Lung microvascular endothelial cell (primary cell): Measurements from ENCODE around the gene TMPRSS3. TPM values are rescaled to one million over a fixed set of nuclear protein-coding genes. Genes with fewer than 3 reads are reported as not detected.
"Not testable (repeated sequence)": the region's sequence is repeated elsewhere in the genome, so short reads cannot be mapped to it uniquely, and the experiment has no call there.

Experiments used
- DNase-seq, 2 donors: peaks; one replicate each; pipeline versions ENCODE4 v3.0.0 to v3.0.0-alpha.2; 2010; ENCODE audit warnings: low read depth in 2 of 2
- total RNA-seq: library from RNA; depleted of rRNA; stranded (reverse); fragments of >200 nt; gene quantifications from 2 replicates; pipeline ENCODE4 v1.2.1, GENCODE V29; 2014

The TMPRSS3 gene
- total RNA-seq, 1 donor from 2014 or later: not detected

DNA sequence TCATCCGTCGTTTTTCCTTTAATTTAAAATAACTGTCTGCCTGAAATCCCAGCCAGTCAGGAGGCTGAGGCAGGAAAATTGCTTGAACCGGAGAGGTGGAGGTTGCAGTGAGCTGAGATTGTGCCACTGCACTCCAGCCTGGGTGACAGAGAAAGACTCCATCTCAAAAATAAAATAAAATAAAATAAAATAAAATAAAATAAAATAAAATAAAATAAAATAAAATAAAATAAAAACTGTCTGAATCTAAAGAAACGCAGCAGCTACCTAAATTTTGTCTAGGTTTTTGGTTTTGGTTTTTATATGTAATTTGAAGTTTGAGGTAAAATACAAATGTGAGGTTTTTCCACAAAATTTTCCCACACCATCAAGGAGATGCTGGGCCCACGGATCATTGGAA, 12.9 kb upstream of the TMPRSS3 start:
- DNase-seq: not testable (repeated sequence)

DNA sequence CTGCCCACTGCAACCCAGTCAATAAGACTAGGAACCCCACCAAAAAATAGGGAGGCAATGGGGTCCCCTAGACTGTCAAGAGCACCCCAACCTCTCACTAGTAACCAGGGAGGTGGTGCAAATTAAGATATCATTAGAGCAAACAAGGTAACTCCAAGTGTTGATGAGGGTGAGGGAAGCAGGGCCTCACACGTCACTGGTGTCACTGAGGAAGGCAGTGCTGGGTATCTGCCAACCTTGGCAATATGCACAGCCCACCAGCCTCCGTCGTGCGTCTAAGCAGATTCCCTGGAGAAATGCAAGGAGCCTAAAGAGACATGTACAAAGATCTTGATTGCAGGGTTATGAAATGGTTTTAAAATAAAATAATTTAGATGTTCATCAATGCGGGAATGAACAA, 11.6 kb upstream of the TMPRSS3 start:
- DNase-seq: no peak

DNA sequence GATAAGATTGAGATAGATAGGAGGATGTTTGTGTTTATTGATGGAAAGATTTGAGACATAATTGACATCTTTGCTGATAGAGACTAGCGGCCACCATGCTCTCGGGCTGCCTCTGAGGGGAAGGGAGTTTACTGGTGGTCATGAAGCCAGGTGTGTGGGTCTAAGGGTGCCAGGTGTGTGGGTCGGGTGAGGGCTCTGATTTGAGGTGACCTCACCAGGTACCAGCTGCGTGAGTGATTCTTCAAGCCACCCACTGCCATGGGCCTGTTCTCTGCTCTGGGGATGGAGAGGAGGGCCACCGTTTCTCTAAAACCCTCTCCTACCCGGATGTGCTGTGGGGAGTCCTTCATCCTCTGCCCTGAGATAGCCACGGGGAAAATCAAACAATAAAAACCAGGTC, 11.0 kb upstream of the TMPRSS3 start:
- DNase-seq: no peak

DNA sequence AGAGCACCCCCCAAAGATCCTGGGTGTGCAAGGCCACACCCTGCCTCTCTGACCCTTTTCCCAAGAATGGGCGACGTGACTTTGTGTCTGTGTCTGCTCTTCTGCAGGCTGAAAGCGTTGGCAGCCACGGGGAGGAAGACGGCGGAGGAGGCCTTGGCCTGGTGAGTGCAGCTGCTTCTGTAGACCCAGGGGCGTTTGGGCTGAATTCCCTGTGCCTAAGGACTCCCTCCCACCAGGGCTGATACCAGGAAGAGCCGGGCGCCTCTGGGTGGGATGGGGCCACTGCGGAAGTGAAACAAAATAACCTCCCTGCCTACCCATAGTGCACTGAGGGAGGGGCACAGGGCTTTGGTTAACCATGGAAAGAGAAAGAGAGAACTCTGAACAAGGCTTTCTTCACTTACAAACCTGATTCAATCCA, 10.4 kb upstream of the TMPRSS3 start:
- DNase-seq: no peak

DNA sequence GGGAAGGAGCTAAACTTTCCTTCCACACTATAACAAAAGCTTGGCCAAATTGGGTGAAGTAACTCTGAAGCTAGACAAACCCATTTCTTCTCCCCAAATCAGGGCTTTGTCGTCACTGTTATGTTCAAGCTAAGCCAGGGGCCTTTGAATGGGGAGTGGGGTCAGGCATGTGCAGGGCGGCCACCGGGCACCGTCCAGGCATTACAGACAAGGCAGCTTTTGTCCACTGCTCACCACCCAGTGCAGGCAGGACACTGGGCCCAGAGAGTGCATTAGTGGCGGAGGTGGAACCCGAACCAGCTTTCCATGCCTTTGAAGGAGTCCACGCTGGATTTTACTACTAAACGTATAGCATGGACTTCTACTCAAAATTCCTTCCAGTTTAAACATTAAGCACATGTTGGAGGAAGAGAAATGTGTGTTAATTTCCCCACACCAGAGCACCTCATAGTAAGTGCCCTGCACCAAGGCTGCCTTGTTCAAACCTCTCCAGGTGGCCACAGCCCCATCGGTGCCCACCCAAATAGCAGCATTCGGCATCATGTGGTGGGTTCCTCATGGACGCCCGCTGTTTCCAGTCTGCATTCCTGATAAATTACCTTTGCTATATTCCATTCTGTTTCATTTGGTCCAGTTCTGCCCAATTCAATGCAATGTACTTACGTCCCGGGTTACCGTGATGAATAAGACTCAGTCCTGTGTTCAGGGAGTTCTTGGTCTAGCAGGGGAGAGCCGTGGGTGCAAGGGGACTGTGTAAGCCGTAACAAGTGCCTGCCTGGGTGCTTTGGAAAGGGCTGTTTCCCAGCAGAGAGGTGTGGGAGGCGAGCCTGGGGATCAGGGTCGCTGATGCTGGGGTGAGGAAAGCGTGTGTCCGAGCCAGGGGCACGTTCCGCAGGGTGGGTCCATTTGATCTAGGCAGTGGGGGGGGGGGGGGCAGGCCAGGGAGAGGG, 9.5 kb upstream of the TMPRSS3 start:
- DNase-seq: no peak

DNA sequence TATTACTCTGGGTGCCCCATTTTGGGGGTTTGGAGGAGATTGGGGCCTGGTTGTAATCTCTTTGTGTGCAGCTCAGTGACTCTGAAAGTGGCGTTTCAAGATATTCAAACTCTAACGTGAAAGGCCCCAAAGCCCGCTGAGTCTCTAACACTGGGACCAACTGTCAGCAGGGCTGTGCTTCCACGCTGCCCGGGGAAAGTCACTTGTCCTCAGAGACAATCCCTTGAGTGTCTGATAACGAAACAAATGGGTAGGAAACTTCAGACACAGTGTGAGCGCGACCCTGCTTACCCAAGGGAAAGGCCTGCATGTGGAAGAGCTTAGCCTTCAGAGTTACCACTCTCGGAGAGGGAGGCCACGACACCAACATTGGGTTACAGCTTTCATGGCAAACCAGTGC, 8.7 kb upstream of the TMPRSS3 start:
- no peak for DNase-seq

DNA sequence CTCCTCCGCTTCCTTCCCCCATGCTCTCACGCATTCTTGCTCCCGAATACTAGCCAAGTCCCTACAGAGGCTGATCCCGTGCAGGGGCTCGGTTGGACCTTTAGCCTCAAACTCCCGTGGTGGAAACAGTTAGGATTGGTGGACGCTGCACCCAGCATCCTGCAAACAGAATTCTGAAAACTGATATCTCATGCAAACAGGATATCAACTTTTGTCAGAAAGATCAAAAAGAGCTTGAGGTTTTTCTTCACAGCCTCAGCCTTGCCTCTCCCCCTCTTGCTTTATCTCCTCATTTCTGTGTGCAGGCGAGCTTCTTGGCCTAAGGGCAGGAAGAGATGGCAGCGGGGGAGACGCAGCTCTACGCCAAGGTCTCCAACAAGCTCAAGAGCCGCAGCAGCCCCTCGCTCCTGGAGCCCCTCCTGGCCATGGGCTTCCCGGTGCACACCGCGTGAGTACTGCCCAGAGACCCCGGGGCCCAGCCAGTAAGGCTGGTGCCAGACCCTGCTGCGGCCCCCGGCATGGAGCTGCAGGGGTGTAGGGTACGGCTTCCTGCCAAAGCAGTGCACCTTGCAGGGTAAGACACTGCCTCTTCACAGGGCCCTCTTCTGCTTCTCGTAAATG, 7.9 kb upstream of the TMPRSS3 start, which contains the start of gene UBASH3A:
Gene UBASH3A, plus strand, starts transcription at position 292 of the 621 bp plus-strand sequence. Its CDS starts 44 bp downstream, at position 336.
- no peak for DNase-seq

DNA sequence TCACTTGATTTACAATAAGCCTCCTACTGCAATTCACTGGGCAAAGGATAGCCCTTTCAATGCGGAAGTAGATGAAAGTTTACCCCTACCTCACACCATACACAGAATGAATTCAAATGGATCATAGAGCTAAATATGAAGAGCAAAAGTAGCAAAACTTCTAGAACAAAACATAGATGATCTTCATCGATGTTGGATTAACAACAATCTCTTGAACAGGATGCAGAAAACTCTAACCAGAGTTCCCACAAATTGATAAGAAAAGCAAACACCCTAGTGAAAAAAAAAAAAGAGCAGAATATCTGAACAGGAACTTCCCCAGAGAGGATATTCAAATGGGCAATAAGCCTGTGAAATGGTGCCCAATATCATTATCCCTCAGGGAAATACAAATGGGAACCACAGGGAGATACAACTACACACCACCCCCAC, 6.0 kb upstream of the TMPRSS3 start:
- no peak for DNase-seq

DNA sequence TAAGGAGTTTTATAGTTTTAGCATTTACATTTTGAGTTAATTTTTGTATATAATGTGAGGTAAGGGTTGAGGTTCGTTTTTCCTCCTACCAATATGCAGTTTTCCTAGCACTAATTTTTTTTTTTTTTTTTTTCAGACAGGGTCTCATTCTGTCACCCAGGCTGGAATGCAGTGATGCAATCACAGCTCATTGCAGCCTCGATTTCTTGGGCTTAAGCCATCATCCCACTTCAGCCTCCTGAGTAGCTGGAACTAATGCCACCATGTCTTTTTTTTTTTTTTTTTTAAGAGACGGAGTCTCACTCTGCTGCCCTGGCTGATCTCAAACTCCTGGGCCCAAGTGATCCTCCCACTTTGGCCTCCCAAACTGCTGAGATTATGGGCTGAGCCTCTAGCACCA, 5.3 kb upstream of the TMPRSS3 start:
- no peak for DNase-seq

DNA sequence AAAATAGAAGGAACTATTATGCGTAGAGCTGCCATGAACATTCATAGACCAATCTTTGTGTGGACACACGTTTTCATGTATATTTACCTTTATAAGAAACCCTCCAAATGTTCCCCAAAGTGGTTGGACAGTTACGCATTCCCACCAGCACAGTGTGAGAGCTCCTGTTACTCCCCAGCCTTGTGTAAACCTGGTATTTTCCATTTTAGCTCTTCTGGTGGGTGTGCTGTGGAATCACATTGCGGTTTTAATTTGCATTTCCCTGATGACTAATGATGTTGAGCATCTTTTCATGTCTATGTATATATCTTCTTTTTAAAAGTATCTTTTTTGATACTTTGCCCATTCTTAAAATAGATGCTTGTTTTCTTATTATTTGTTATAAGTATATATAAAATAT, 4.7 kb upstream of the TMPRSS3 start:
- DNase-seq: no peak

DNA sequence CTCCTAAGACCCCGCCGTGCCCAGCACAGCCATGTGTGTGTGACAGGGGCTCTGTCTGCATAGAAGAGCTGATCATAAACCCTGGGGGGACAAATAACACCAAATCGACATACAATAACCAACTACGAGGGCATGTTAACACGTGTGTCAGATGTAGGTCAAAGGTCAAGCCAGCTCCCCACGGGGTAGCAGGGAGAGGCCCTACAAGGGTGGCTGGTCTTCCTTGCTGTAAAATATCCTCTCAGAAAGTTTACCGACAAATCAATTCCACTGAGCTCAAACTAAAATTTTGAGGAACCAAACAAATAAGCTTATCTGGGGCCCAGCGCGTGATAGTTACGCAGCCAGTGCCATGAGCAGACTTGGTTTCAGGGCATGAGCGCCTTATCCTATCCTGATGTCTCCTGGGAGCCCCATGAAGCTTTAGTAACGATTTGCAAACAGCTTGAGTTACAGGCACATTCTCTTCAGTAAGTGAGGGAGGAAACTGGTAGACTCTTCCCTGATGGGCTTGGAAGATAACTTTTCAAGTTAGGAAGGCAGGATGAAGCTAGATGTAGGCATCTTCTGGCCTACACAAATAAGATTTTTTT, 2.7 kb upstream of the TMPRSS3 start:
- DNase-seq: no peak

DNA sequence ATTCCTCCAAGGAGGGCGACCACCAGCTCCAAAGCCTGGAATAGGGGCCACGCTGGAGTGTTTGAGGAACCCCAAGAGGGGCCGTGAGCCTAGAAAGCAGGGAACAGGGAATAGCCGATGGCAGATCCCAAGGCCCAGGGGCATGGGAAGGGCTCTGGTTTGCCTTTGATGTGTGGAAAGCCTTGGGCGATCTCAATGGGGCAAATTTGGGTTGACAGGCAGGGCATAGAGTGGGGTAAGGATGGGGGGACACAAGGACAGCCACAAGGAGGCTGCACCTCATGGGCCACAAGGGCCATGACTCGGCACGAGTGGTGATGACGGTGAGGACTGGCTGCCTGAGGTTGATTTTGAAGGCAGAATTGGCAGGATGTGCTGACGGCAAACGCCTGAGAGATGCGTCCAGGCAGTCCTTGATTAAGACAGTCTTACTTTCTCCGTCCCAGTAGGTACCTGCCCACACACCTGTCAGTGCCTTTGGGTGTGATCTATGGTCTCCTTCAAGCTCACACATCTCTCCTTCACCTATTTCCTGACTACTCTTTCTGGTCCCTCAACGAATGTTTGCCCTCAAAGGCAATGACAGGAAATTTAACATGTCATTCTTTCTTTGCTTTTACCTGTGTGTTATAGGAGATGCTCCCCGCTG, 2.0 kb upstream of the TMPRSS3 start:
- no peak for DNase-seq

DNA sequence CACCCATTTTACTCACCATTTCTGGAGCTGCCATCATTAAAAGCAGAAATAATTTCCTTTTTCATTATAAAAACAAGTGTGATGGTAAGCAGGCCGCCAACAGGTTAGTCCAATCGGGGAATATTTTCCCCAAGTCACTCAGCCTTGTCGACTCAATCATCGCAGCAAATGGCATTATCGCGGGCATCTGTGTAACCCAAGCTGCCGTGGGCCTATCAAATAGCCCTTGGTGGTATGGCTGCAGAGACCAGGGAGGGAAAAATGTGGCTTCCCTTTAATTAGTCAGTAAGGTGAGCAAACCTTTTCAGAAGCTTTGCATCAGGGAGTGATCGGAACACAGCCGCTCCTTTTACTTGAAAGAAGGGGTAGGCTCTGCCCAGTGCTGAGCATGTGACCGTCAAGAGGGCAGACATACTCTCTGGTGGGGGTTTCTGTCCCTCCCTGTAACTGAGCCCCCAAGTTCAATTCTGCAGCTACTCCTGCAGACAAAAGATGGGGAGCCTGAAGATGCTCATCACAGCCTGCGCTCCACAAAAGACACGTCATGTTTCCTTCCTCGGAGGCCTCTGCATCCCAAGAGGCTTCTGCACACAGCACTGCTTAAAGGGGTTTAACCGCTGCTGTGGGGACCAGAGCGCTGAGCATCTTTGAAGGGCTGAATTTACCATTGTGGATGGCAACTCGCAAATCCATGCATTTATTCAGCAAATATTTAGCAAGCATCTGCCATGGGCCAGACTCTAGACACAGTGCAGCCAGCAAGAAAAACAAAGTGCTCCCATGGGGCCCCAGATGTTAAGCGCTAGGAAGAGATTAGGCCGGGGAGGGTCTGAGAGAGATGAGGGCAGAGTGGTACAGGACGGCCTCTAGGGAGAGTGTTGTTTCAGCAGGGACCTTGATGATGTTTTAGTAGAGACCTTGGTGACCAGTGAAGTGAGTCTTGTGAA, 1.2 kb upstream of the TMPRSS3 start:
- no peak for DNase-seq

DNA sequence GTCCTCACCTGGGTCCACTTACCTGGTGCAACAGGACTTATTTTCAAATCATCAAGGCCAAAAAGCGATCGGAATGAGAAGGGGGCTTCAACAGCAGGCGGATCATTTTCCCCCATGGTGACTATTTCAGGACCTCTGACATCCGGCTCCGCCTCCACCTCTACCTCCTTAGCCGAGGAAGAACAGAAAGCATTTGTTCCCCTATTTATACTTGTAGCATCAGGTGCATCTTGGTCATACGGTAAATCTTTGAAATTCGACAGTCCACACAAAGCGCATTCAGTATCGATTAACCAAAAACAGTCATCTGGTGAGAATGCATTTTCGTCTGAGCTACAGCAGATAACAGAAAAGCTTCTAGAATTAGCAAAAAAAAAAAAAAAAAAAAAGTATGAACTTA, 550 bp downstream of the TMPRSS3 start:
- DNase-seq: no peak

DNA sequence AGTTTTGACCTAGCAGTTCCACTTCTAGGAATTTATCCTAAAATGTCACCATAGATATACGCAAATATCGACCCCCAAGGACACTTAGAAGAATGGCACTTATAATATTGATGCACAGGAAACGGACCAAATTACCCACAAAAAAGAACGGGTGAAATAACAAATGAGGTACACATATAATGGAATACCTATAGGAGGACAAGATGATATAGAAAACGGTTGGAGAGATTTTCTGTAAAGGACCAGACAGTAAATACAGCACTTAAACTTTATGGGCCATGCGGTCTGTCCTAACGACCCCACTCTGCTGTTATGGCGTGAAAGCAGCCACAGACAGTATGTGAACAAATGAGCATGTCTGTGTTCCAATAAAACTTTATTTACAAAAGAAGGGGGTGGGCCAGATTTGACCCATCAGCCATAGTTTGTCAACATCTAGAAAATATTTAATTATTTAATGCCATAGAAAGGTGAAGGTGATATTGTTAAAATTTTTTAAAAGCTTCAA, 2.4 kb downstream of the TMPRSS3 start:
- DNase-seq: no peak

DNA sequence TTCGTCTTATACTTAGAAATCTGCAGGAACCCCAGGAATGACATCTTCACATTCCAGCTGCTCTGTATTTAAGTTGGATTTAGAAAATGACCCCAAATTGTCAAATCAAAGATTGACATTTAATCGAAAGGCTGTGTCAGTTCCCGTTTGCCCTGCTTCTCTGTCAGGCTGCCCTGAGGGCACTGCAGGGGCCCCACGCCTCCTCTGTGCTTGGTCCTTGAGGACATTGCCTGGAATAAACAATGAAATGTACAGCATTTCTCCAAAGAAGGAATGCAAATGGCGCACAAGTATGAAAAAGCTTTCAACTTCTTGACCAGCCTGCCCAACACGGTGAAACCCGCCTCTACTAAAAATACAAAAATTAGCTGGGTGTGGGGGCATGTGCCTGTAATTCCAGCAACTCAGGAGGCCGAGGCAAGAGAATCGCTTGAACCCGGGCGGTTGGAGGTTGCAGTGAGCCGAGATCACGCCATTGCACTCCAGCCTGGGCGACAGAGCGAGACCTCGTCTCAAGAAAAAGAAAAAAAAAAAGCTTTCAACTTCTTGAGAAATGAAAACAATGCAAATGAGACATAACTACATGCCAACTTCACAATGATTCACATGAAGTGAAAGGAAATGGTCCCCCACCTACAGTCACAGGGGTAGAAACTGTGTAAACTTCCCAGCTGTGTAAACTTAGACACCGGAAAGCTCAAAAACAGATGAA, 3.0 kb downstream of the TMPRSS3 start:
- peak; percentile 45 to 87 for DNase-seq

DNA sequence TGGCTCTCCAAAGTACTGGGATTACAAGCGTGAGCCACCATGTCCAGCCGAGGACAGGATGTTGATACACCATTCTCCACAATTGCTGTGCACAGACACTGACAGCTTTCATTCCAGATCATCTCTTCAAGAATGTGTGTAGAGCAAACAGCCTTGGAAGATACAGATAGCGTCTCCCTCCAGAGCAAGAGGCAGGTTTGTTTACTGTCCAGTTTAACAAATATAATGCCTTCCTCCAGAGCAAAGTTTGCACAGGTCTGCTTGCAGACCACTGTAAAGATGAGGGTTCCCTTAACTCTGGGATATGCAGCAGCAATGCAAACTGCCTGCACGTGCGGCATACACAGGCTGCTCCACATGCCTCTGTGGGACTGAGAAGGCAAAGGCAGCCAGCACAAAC, 4.6 kb downstream of the TMPRSS3 start:
- no peak for DNase-seq

DNA sequence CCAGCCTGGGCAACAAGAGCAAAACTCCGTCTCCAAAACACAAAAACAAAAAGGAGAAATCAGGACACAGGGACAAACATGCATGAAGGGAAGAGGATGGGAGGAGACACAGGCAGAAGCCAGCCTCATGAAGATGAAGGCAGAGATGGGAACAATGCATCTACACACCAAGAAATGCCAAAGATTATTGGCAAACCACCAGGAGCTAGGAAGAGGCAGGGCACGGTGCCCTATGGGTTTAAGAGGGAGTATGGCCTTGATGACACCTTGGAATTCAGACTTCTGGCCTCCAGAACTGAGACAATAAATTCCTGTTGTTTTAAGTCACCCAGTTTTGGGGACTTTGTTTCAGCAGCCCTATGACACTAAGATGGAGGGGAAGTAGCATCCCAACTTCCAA, 5.2 kb downstream of the TMPRSS3 start:
- DNase-seq: no peak

DNA sequence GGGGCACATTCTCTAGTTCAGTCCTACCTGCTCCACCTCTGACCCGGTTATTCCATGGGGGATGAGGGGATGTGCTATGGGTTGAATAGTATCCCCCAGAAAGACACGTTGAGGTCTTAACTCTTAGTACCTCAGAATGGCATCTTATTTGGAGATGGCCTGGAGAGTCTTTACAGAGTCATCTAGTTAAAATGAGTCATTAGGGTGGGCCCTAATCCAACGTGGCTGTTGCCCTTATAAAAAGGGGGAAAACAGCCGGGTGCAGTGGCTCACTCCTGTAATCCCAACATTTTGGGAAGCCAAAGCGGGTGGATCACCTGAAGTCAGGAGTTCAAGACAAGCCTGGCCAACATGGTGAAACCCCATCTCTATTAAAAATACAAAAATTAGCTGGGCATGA, 5.7 kb downstream of the TMPRSS3 start:
- DNase-seq: no peak

DNA sequence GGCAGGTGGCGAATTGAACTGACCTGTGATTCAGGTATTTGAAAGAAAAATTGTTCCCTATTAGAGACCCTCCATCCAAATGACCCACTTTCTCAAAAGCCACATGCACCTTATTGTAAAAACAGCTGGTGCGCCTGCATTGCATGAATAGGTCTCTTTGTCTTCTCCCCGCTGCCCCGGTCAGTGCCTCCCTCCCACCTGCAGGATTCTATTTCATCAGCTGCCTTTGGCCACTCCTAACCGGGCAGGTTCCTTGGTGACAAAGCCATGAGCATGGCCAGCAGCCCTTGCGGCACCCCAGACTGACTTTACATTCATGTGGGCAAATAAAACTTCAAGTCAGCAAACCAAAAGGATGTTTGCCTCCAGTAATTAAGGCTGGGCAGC, 6.4 kb downstream of the TMPRSS3 start:
- DNase-seq: no peak
